Measurements from ENCODE around the gene SPRYD4.
"Not testable (repeated sequence)": the region's sequence is repeated elsewhere in the genome, so short reads cannot be mapped to it uniquely, and the experiment has no call there.

SPRYD4 gene

GRCh38 chr12:56468216-56469006 is at the start of gene SPRYD4:
Gene SPRYD4, plus strand, starts transcription at chr12:56468578. Its CDS starts 14 bp downstream, at chr12:56468592.
- DNase-seq, result peak; percentile 98

DNA sequence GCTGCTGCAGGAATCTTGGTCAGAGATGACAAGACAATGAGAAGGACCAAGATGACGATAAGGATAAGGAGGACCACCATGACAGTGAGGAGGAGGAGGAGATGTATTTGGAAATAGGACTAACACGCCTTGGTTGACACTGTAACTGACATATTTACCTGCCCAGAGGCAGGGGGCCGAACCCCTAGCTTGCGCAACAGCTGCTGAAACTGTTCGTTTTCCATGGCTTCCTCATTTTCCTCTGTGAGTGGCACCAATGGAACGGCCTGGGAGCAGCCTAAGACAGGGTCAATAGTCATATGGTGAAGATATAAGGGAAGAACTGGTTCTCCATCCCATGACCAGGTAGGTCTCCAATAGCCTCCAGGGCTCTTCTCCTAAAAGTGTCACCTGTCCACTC is 48.0 kb upstream of the SPRYD4 start:
- no peak for DNase-seq

DNA sequence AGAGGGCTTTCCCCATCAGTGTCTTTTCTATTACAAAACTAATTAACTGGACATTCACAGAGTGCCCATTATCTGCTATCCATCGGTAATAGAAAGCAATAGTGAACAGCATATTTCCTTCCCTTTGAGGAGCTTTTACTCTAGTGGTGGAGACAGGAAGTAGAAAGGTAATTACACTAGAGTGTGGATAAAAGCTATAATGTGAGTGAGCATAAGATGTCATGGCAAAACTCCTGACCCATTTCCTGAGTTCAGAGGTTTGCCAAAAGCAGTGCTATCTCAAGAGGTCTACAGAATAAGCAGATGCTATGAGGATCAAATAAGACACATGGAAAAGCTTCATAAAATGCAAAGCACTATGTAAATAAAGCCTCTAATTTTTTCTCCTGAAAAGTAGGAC is 43.2 kb upstream of the SPRYD4 start:
- no peak for DNase-seq

GRCh38 chr12:56425940-56426438 is 42.4 kb upstream of the SPRYD4 start:
- no peak for DNase-seq

DNA sequence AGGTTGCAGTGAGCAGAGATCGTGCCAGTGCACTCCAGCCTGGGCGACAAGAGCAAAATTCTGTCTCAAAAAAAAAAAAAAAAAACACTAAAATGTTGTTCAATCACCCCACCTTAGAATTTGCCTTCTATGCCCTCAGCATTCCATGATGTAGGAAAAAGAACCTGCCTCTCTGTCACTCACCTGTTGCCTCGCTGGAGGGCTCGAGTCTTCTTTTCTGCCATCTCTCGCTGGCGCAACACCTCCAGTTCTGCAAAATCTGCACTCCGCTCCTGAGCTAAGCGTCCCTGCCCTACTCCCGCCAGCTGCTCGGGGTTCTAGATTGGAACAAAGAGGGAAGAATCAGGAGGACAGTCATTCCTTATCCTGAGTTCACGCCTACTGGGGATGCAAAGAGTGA is 37.1 kb upstream of the SPRYD4 start:
- DNase-seq, result no peak

- DNase-seq, result no peak
These were observed 36.5 kb upstream of the SPRYD4 start for GRCh38 chr12:56431850-56432249.

DNA sequence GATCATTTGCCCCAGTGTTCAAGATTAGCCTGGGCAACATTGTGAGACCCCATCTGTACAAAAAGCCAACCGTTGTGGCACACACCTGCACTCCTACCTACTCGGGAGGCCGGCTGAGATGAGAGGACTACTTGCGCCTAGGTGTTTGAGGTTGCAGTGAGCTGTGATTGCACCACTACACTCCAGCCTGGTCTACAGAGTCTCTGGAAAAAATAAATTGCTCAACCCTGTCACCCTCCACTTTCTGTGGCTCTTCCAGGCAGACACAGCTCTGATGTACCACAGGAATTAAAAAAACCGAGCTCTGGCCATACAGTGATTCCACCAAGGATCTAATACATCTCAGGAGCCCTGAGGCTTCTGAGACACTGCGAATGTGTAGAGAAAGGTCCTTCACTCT is 33.5 kb upstream of the SPRYD4 start:
- no peak for DNase-seq

GRCh38 chr12:56437430-56438176 is 30.8 kb upstream of the SPRYD4 start:
- no peak for DNase-seq

- DNase-seq, result not testable (repeated sequence)
These were observed 25.2 kb upstream of the SPRYD4 start for GRCh38 chr12:56443208-56443607.

DNA sequence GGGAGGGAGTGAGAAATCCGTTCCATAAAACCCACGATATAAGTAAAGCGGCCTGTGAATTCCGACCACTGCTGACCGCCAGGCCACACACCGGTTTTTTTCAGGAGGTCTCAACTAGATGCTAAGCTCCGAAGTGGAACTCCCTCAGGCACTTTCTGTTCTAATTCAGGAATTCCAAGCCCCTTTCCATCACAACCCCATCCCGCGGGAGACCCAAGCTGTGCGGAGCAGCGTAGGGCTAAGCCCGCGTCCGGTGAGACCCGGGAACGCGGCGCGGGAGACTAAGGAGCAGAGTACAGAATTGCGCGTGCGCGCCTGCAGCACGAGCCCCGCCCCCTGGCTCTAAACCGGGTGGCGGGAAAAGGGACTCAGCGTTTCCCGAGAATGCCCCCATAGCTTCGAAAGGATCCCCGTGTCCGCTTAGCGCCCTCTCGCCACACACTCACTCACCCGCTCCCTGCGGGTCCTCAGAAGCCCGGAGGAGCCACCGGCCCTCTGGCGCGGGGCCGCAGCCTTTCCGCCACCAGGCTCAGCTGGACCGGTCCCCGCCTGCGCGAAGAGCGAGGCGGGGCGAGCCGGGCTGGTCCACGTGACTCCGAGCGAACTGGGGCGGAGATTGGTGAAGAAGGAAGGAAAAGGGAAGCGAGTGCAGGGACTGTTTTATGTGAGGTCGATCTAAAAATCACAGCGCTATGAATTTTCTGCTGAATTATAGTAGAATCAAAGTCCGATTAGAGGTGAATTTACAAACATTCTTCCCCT is 19.3 kb upstream of the SPRYD4 start, which contains the start of gene TIMELESS:
Gene TIMELESS (minus strand): TSS at position 567 of the 762 bp plus-strand sequence. CDS start 15,256 bp downstream, outside the sequence.
- DNase-seq, result peak; percentile 95

DNA sequence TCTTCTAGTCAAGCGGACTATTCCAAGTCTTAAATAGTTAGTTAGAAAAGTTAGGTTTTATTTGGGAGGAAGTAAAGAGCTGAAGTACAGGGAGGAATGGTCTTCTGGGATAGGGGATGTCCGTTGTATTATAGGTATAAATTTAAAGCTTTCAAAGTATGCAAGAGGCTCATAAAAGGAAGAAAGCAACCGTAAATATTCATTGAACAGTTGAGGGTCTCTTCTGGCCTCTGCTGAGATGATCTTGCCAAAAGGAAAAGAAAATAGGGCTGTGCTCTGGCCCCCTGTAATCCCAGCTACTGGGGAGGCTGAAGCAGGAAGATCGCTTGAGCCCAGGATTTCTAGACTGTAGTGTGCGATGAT is 18.8 kb upstream of the SPRYD4 start:
- DNase-seq, result no peak

DNA sequence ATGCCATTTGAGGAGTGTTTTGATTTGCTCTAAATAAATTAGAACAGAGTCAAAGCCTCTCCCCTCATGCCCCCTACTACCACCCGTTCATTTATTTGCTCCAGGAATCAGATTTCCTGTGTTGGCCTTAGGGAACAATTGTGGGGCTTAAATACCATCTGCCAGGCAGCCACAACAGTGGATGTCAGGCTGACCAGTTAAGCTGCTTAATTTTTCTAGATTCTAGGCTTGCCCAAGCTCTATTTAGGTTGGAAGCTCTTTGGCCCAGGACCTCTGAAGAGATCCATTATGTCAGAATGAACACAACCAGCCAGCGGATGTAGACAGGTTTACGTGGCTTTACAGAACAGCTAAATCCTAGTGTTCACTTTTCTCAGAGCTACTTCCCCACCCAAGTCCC is 18.1 kb upstream of the SPRYD4 start:
- no peak for DNase-seq

GRCh38 chr12:56451147-56451546 is 17.2 kb upstream of the SPRYD4 start:
- DNase-seq, result no peak

DNA sequence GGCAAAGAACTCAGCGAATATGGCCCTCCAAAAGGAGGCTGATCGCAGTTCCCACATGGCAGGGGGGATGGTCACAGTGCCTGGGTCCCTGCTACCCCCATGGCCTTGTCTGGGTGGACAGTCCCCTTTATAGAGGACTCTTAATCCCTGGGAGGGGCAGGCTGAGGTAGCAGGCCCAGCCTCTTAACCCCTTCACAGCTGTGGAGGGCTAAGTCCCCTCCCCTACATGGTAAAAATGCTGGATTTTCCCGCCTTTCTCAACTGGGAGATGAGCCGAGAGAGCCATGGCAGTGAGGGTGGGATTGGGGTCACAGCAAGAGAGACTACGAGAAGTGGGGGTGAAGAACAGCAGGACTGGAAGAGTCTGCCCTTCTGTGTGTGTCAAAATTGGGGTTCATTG is 13.8 kb upstream of the SPRYD4 start, which contains the start of gene MIP:
Gene MIP (minus strand): TSS at position 101 of the 400 bp plus-strand sequence. CDS start 44 bp downstream, at position 57.
- no peak for DNase-seq

GRCh38 chr12:56457817-56458216 is 10.6 kb upstream of the SPRYD4 start:
- DNase-seq, result no peak

DNA sequence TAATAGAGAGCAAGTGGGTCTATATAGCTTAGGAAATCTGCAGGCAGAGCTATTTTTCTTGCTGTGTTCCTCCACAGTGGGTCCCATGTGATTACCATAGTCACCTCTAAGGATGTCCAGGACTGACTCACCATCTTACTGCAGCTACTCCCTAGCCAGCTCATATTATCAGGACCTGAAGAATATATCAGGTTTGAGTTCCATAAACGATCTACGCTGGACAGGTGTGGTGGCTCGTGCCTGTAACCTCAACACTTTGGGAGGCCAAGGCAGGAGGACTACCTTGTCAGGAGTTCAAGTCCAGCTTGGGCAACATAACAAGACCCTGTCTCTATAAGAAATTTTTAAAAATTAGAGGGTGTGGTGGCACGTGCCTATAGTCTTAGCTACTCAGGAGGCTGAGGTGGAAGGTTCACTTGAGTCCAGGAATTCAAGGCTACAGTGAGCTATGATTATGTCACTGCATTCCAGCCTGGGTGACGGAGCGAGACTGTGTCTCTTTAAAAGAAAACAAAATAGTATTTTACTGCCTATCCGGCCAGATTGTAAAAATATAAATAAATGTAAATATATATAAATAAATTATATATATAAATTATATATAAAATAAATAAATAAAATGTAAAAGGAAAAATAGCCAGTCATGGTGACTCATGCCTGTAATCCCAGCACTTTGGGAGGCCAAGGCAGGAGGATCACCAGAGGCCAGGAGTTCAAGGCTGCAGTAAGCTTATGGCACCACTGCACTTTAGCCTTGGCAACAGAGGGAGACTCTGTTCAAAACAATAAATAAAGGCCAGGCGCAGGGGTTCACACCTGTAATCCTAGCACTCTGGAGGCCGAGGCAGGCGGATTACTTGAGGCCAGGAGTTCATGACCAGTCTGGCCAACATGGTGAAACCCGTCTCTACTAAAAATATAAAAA is 6.9 kb upstream of the SPRYD4 start:
- DNase-seq, result no peak

DNA sequence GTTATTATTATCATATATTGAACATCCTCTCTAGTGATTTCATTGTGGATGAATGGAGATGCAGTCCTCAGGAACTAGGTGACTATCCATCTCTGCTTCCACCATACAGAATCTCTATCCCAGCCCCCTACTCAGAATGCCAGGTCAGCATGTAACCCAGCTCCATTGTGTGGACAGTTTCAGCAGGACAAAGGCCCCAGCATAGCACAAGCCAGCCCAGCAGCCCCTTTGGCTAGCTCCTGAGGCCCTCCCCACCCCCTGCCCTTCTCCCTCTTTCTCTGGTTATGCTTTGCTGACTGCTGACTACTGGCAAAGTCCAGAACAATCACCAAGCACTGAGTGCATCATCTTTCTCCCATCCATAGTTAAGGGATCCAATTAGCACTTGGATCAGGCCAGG is 5.8 kb upstream of the SPRYD4 start:
- no peak for DNase-seq

DNA sequence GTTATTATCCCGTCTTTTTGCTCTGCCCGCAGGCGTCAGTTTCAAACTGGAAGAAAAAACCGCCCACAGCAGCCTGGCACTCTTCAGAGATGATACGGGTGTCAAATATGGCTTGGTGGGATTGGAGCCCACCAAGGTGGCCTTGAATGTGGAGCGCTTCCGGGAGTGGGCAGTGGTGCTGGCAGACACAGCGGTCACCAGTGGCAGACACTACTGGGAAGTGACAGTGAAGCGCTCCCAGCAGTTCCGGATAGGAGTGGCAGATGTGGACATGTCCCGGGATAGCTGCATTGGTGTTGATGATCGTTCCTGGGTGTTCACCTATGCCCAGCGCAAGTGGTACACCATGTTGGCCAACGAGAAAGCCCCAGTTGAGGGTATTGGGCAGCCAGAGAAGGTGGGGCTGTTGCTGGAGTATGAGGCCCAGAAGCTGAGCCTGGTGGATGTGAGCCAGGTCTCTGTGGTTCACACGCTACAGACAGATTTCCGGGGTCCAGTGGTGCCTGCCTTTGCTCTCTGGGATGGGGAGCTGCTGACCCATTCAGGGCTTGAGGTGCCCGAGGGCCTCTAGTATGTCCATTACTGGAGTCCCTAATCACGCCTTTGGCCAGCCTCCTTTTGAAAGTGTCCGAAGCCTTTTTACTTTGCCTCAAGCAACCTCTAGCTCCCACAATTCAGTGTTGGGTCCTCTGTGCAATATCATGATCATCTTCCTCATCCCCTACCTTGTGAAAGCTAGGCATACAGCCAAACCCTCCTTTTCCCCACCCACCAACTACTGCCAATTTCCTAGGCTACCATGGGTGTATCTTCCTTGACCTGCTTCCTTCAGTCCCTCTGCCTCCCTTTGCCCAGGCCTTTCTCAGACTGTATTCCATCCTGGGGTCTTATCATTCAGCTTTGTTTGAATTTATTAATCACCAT is 891 bp downstream of the SPRYD4 start:
- DNase-seq, result peak; percentile 21

- no peak for DNase-seq
These were observed 6.0 kb downstream of the SPRYD4 start for GRCh38 chr12:56474389-56474788.

GRCh38 chr12:56476143-56476542 is 7.8 kb downstream of the SPRYD4 start:
- no peak for DNase-seq

GRCh38 chr12:56476972-56477432 is 8.6 kb downstream of the SPRYD4 start:
- no peak for DNase-seq

Data from suppressor macrophage treated with lipopolysaccharide for 4 hours (primary cell).